ENCODE data around the gene AASDHPPT.

AASDHPPT gene

DNA sequence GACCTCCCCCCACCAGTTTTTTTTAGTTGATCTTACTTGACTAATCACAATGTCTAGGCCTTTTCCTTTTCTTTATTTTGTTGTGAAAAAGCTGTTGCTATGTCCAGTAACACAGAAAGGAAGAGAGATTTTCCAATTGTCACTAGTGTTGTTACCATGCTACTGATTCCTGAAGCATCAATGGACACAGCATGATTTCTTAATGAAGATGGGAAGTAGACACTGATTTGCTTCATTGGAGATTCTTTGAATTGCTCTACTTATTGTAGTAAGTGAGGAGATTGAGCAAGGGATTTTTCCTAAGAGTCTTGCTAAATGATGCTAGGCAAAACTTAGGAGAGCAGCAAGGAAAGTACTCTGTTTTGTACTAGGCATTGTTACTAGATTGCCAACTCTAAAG, 4.6 kb downstream of the AASDHPPT start:
- in situ Hi-C loops (cut with MboI; ENCODE audit: low sequenced_read_pairs): no loop called here

DNA sequence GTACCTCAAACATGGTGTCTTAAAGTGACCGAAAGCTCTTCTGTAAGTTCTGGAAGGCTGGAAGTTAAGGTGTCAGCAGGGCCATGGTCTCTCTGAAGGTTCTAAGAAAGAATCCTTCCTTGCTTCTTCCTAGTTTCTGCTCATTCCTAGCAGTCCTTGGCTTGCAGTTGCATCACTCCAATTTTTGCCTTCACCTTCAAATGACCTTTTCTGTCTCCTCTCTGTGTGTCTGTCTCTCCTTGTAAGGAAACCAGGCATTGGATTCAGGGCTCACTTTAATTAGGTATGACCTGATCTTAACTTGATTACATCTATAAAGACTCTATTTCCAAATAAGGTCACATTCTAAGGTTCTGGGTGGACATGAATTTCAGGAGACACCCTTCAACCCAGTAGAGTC, 8.7 kb downstream of the AASDHPPT start:
- in situ Hi-C loops (cut with MboI; ENCODE audit: low sequenced_read_pairs): no loop called here

- in situ Hi-C loops (cut with MboI; ENCODE audit: low sequenced_read_pairs): no loop called here
Observed at GRCh38 chr11:106086850-106087249, 9.4 kb downstream of the AASDHPPT start.

GRCh38 chr11:106087815-106088435, 10.5 kb downstream of the AASDHPPT start:
- in situ Hi-C loops (cut with MboI; ENCODE audit: low sequenced_read_pairs): no loop called here

DNA sequence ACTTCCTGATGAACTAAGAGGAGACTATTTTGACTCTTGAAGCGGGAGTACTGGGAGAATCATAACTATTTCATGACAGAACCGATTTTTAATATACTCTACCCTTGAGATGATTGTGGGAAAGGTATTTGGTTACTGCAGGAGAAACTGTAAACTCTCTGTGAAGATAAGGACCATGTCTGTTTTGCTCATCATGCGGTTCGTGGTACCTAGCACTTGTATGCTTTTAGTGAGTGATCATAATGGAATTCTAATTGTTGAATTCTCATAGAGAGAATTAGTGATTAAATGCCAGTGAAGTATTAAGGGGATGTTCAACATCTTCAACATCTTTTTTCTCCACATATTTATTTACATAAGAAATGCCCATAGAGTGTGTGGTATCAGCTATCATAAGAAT, 11.4 kb downstream of the AASDHPPT start:
- in situ Hi-C loops (cut with MboI; ENCODE audit: low sequenced_read_pairs): no loop called here

DNA sequence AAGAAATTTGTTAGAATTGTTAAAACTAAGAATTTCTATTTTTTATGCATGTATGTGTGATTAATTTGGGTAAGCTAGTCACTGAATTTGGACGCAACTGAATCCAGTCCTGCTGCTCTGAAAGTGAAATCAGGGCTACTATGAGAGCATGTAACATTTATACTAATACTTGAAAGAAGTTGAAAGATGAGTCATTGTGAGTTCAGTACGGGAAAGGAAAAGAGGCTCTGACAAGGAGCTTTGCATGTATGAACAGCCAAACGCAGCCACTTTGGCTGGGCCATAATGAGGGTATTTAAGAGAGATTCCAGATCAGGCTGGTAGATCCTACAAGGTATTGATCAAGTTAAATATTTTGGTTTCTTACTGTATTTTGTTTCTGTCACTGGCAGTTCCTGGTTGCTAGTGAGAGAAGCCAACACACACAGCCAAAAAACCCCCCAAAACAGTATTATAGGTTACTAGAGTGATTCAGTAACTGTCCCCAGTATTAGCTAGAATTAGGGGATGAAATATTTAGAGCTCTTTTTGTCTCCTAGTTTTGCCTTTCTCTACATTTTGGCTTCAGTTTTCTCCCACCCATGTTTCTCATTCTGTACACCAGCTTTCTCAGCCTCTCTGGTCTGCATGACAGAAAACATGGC, 14.1 kb downstream of the AASDHPPT start:
- in situ Hi-C loops (cut with MboI; ENCODE audit: low sequenced_read_pairs): no loop called here

DNA sequence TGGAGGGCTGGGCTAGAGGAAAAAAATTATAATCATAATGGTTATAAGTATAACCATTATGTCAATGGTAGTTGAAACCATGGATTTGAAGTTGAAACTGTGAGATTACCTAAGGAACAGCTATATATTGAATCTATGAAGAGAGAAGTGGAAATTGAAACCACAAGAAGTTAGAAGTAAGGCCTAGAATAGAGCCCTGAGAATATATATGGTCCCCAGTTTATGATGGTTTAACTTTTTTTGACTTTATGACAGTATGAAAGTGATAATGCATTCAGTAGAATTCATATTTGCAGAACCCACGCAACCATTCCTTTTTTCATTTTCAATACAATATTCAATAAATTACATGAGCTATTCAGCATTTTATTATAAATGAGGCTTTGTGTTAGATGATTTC, 15.0 kb downstream of the AASDHPPT start:
- in situ Hi-C loops (cut with MboI; ENCODE audit: low sequenced_read_pairs): no loop called here

DNA sequence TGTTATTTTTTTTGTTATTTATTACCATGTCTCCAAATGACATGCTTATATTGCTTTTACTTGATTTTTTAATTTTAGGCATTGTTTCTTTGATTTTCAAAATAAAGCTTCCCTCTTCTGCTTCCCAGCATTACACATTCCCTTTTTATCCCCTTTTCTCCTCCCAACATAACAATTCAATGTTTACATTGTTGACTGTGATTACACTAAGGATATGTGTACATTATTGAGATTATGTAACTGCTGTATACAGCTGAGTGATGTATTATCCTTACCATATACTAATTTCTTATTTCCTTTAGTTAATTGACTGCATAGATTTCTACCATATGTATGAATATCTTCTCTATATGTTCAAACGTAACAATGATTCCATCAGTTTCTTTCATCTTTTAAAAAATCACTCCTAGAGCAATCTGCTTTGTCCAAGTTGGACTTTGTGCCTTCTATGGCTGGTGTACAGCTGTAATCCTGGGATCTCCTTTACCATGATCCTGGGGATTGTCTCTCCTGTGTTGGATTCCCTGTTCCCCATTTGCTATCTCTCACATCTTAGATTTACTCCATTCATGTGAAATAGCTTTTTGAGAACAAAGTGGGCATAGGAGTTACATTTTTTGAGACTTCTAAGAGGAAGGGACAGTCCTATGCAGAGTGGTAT, 21.6 kb downstream of the AASDHPPT start:
- in situ Hi-C loops (cut with MboI; ENCODE audit: low sequenced_read_pairs): no loop called here

DNA sequence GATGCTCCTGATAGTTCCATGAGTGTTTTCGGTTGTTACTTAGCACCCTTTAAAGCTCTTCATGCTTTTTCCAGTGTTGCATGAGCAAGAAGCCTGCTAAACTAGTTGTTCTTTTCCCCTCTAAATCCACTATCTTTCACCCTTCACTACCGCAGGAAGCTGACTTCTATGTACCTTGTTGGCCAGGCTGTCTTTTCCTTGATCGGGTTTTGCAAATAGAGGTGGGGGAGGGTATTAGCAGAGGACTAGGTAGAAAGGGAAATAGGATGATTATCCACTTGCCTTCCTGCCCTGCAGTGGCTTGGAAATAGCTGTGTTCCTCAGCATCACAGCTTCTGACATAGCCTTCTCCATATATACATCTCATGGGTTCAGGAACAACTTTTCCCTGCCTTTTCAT, 23.9 kb downstream of the AASDHPPT start:
- in situ Hi-C loops (cut with MboI; ENCODE audit: low sequenced_read_pairs): no loop called here

GRCh38 chr11:106101819-106102218, 24.4 kb downstream of the AASDHPPT start:
- in situ Hi-C loops (cut with MboI; ENCODE audit: low sequenced_read_pairs): no loop called here

- in situ Hi-C loops (cut with MboI; ENCODE audit: low sequenced_read_pairs): no loop called here
Observed at GRCh38 chr11:106105986-106106385, 28.5 kb downstream of the AASDHPPT start.

GRCh38 chr11:106121570-106122320, 44.3 kb downstream of the AASDHPPT start:
- in situ Hi-C loops (cut with MboI; ENCODE audit: low sequenced_read_pairs): no loop called here

DNA sequence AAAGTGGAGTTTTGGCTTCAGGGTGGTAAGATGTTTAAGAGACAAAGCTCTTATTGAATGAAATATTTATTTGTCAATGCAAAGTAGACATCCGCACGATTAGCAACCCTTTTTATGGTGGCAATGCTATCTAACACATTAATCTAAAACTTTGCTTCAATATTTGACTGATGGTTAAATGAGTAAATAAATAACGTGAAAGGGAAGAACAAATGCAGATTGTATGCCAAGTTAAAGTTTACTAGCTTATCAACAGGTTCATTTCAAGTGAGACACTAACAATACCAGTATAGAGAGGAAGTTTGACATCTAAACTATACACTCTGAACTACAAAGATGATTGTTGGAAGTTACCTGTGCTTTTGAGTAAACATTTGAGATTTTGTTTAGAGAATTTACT, 50.1 kb downstream of the AASDHPPT start:
- in situ Hi-C loops (cut with MboI; ENCODE audit: low sequenced_read_pairs): no loop called here

DNA sequence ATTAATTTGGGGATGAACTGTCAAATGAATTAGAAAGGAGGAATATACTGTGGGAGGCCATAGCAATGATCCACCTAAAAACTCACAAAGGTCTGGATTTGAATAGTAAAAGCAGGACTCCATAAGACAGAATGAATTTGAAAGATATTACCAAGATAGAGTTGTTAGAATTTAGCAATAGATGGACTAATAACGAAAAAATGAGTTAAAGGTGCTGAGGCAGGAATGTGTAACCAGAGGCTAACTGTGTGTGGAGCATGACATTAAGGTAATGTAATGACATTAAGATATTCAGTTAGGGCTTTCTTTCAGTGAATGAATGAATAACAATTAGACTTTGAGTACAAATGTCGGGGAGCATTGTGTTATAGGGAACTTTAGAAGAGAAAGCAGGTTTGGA, 51.3 kb downstream of the AASDHPPT start:
- in situ Hi-C loops (cut with MboI; ENCODE audit: low sequenced_read_pairs): no loop called here

DNA sequence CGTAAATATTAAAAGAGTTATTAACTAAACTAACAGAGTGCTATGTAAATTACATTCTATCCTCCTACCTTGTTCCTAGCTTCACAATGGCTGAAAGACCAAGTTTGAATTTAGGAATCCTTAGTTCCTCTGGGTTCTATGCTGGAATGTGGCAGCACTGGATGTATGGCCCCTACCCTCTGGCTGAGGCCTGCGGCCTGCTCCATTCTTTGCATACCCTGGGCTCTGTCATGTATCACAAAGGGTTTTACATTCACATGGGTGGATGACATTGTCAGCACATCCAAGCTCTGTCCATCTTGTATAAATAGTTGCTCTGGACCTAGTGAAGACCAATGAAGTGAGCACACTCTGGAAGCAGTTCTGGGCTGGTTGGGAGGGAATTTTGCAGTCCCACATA, 54.5 kb downstream of the AASDHPPT start:
- in situ Hi-C loops (cut with MboI; ENCODE audit: low sequenced_read_pairs): no loop called here

DNA sequence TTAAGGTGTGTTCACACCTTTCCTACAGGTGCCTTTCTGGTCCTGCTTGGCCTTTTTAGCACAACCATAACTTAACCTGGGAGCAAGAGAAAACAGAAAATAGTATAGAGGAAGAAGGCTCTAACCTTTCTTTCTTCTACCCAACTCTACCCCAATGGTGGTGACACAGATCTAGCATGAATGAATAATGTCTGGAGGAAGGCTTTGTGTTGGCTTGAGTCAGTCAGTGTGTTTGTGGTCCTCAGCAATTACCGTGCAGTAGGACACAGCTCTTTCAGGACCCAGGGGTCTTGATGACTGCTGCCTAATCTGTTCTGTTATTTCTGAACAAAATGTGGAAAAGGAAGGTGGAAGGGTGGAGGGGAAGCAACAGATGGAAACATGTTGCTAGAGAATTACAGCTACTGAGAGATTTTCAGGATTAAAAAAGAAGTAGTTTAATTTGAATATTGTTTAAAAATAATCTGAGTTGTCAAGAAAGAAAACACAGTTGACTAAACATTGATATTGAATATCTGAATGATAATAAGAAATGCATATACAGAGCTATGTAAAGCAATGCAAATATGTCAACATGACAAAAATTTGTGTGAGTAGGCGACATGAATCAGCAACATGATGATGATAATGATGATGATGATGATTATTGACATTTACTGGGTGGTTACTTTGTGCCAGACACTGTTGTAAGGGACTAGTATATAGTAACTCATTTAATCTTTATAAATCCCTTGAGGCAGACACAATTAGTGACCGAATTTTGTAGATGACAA, 55.3 kb downstream of the AASDHPPT start:
- in situ Hi-C loops (cut with MboI; ENCODE audit: low sequenced_read_pairs): no loop called here

DNA sequence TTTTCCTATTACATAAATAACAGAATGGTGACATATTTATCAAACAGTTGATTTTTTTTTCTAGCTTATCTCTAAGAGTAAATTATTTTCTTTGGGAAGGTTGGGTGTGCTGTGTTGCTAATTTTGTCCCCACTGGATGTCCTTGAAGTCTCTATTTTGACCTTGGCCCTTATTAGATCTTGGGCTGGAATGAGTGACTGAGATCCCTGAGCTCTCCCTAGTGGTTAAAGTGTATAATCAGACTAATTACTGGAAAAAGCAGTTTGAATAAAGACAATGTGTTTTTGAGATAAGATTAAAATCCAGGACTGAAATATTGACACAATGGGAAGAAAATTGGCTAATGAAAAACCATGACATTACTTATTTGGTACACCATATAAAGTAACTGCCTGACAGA, 56.1 kb downstream of the AASDHPPT start:
- in situ Hi-C loops (cut with MboI; ENCODE audit: low sequenced_read_pairs): no loop called here

- in situ Hi-C loops (cut with MboI; ENCODE audit: low sequenced_read_pairs): no loop called here
Observed at GRCh38 chr11:106137061-106137460, 59.6 kb downstream of the AASDHPPT start.

- in situ Hi-C loops (cut with MboI; ENCODE audit: low sequenced_read_pairs): no loop called here
Observed at GRCh38 chr11:106137758-106138157, 60.3 kb downstream of the AASDHPPT start.
